ENCODE measurements around the gene ZNF195. TPM values are rescaled to one million over a fixed set of nuclear protein-coding genes. Genes with fewer than 3 reads are reported as not detected.
"Not testable (repeated sequence)": the region's sequence is repeated elsewhere in the genome, so short reads cannot be mapped to it uniquely, and the experiment has no call there.

The ZNF195 gene
- total RNA-seq, 2 experiments from 2014 or later, result 41.6 to 44.4 TPM

- H3K27me3 Mint-ChIP-seq, result peaks cover 16% of the 10 kb centered on the region
- H3K9me3 Mint-ChIP-seq; DNase-seq; ATAC-seq (ENCODE audit: low read depth); H3K4me1 Mint-ChIP-seq; H3K36me3 Mint-ChIP-seq; H3K27ac Mint-ChIP-seq; POLR2A ChIA-PET; H3K4me3 Mint-ChIP-seq: not testable (repeated sequence)
These were observed 16.0 kb upstream of the ZNF195 start for GRCh38 chr11:3394956-3395355.

- DNase-seq; H3K9me3 Mint-ChIP-seq; POLR2A ChIA-PET; H3K27ac Mint-ChIP-seq; H3K4me1 Mint-ChIP-seq; H3K36me3 Mint-ChIP-seq; H3K4me3 Mint-ChIP-seq; ATAC-seq (ENCODE audit: low read depth): not testable (repeated sequence)
- H3K27me3 Mint-ChIP-seq, result peaks cover 16% of the 10 kb centered on the region
These were observed 14.5 kb upstream of the ZNF195 start for GRCh38 chr11:3393450-3393849.

DNA sequence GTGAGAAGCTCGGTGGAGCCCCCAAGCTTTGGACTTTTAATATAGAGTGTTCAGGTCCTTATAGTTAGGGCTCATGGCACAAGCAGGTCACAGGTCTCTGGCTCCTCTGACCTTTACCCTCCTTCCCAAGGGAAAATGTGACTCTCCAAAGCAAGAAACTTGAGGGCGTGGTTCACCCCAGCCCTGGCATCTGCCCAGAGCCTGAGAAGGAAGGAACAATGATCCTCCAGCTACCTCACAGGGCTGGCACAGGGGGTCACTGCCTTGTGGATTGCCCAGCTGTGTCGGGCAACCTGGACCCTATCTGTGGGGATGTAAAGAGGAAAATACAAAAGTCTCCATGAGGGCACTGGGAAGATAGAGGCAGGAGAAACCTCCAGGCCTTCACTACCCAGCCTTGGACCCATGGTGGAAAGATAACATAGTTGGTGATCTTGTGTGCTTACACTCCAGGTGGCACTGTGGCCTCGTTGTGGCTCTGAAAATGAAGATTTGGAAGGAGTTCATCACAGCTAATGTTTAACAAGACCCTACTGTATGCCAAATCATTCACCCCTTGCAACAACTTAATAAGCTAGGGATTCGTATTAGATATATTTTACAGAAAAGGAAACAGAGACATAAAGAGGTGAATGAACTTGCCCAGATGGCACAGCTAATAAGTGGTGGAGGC, 3.8 kb upstream of the ZNF195 start:
- DNase-seq (no peak), ATAC-seq (ENCODE audit: low read depth) (no peak)
- Mint-ChIP-seq H3K27ac (no peak overlapping the region), H3K36me3 (peaks cover 6% of the 10 kb centered on the region), H3K4me3 (no peak overlapping the region), H3K9me3 (peaks cover 8% of the 10 kb centered on the region), H3K27me3 (peaks cover 2% of the 10 kb centered on the region), H3K4me1 (peaks cover 7% of the 10 kb centered on the region)
- POLR2A ChIA-PET, result no interaction called here

DNA sequence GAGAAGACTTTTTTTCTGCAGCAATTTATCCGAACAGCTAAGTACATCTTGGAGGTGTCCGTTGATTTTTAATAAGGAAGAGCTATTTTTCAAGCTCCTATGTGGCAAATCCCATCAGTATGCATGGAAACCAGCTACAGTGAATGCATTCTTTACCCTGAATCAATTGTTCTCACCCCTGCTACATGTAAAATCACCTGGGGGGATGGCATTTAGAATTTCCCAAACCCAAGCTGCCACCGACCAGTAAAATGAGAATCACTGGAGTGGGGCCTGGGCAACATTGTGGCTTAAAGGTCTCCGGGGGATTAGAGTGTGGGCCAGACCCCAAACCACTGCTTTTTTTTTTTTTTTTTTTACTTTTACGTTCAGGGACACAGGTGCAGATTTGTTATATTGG, 2.8 kb upstream of the ZNF195 start:
- POLR2A ChIA-PET, result no interaction called here
- H3K27ac Mint-ChIP-seq, result no peak overlapping the region
- no peak overlapping the region for H3K4me3 Mint-ChIP-seq
- peaks cover 8% of the 10 kb centered on the region for H3K9me3 Mint-ChIP-seq
- DNase-seq (no peak), ATAC-seq (ENCODE audit: low read depth) (no peak)
- H3K4me1 Mint-ChIP-seq, result peaks cover 15% of the 10 kb centered on the region
- peaks cover 2% of the 10 kb centered on the region for H3K27me3 Mint-ChIP-seq
- peaks cover 16% of the 10 kb centered on the region for H3K36me3 Mint-ChIP-seq

- Mint-ChIP-seq H3K27ac (no peak overlapping the region), H3K36me3 (peaks cover 23% of the 10 kb centered on the region), H3K27me3 (no peaks in the 10 kb centered on the region), H3K4me3 (no peak overlapping the region), H3K4me1 (peaks cover 21% of the 10 kb centered on the region), H3K9me3 (peaks cover 6% of the 10 kb centered on the region)
- no peak for ATAC-seq (ENCODE audit: low read depth)
- DNase-seq, result no peak
- POLR2A ChIA-PET, result no interaction called here
These were observed 2.0 kb upstream of the ZNF195 start for GRCh38 chr11:3380706-3381545.

GRCh38 chr11:3375552-3375951, 3.4 kb downstream of the ZNF195 start:
- H3K4me3 Mint-ChIP-seq, result no peak overlapping the region
- ATAC-seq (ENCODE audit: low read depth), result no peak
- POLR2A ChIA-PET, result no interaction called here

DNA sequence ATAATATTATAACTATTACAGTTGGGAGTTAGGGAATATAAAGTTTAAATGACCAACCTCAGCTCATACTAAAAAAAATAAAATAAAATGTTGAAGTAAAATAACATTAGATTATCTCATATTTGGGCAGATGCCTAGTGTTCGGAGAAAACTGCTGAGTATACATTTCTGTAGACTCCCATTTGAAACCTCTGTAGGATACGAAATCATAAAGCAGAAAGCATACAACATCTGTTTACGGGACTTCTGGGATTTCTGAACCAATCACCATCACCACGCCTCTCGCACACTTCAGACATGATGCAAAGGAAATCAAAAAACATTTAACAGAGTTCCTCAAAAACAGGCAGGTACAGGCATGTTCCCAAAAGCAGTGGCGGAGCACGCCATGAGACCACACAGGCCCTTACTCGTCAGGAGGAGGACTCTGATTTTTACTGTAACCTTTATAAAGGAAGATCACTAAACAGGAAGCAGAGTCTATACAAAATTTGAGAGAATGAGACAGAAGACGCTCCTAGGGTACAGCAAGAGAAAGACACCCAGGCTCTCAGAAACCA, 8.6 kb downstream of the ZNF195 start:
- DNase-seq, result no peak
- peaks cover 6% of the 10 kb centered on the region for H3K4me1 Mint-ChIP-seq
- no peaks in the 10 kb centered on the region for H3K27me3 Mint-ChIP-seq
- H3K9me3 Mint-ChIP-seq, result peaks cover 39% of the 10 kb centered on the region
- POLR2A ChIA-PET, result no interaction called here
- no peak overlapping the region for H3K4me3 Mint-ChIP-seq
- no peak for ATAC-seq (ENCODE audit: low read depth)
- no peak overlapping the region for H3K27ac Mint-ChIP-seq
- peaks cover 90% of the 10 kb centered on the region for H3K36me3 Mint-ChIP-seq

More at GRCh38 chr11:3375552-3375951, 3.4 kb downstream of the ZNF195 start:
- peaks cover 31% of the 10 kb centered on the region for H3K4me1 Mint-ChIP-seq
- no peak for DNase-seq
- no peak overlapping the region for H3K27ac Mint-ChIP-seq
- peaks cover 29% of the 10 kb centered on the region for H3K9me3 Mint-ChIP-seq
- peaks cover 76% of the 10 kb centered on the region for H3K36me3 Mint-ChIP-seq
- no peaks in the 10 kb centered on the region for H3K27me3 Mint-ChIP-seq

DNA sequence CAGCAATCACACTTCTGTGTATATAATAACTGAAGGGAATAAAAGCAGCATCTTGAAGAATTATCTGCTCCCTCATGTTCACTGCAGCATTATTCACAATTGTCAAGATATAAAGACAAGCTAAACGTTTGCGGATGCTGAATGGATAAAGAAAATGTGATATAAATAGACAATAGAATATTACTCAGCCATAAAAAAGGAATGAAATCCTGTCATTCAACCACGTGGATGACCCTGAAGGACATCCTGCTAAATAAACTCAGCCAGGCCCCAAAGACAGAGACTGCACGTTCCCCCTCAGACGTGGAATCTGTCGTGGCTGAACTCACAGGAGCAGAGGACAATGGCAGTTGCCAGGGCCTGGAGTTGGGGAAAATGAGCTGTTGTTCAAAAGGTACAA, 9.6 kb downstream of the ZNF195 start:
- ATAC-seq (ENCODE audit: low read depth), result no peak
- H3K27me3 Mint-ChIP-seq, result no peaks in the 10 kb centered on the region
- no peak overlapping the region for H3K4me3 Mint-ChIP-seq
- peaks cover 90% of the 10 kb centered on the region for H3K36me3 Mint-ChIP-seq
- no peak overlapping the region for H3K27ac Mint-ChIP-seq
- peaks cover 42% of the 10 kb centered on the region for H3K9me3 Mint-ChIP-seq
- POLR2A ChIA-PET, result no interaction called here
- H3K4me1 Mint-ChIP-seq, result peaks cover 5% of the 10 kb centered on the region
- no peak for DNase-seq

GRCh38 chr11:3368199-3368598, 10.7 kb downstream of the ZNF195 start:
- peaks cover 43% of the 10 kb centered on the region for H3K9me3 Mint-ChIP-seq
- no peak for ATAC-seq (ENCODE audit: low read depth)

GRCh38 chr11:3367221-3367620, 11.7 kb downstream of the ZNF195 start:
- Mint-ChIP-seq H3K36me3 (peaks cover 90% of the 10 kb centered on the region), H3K27me3 (no peaks in the 10 kb centered on the region), H3K9me3 (peaks cover 46% of the 10 kb centered on the region), H3K27ac (no peak overlapping the region), H3K4me3 (no peak overlapping the region), H3K4me1 (peaks cover 2% of the 10 kb centered on the region)
- ATAC-seq (ENCODE audit: low read depth) (no peak), DNase-seq (no peak)
- POLR2A ChIA-PET, result no interaction called here

More at GRCh38 chr11:3368199-3368598, 10.7 kb downstream of the ZNF195 start:
- H3K27me3 Mint-ChIP-seq, result no peaks in the 10 kb centered on the region
- peaks cover 2% of the 10 kb centered on the region for H3K4me1 Mint-ChIP-seq
- POLR2A ChIA-PET, result no interaction called here
- H3K4me3 Mint-ChIP-seq, result no peak overlapping the region
- peaks cover 90% of the 10 kb centered on the region for H3K36me3 Mint-ChIP-seq
- no peak for DNase-seq
- no peak overlapping the region for H3K27ac Mint-ChIP-seq

- Mint-ChIP-seq H3K27me3 (no peaks in the 10 kb centered on the region), H3K27ac (no peak overlapping the region), H3K4me1 (no peaks in the 10 kb centered on the region), H3K36me3 (peaks cover 80% of the 10 kb centered on the region), H3K4me3 (no peak overlapping the region), H3K9me3 (peaks cover 58% of the 10 kb centered on the region)
- POLR2A ChIA-PET, result interaction anchor here (0.7 kb wide), 1 partner anchor 13 kb away, joined by 4 read pairs; no protein-coding TSS in a partner anchor
- DNase-seq (no peak), ATAC-seq (ENCODE audit: low read depth) (no peak)
These were observed 19.7 kb downstream of the ZNF195 start for GRCh38 chr11:3359092-3359824.

DNA sequence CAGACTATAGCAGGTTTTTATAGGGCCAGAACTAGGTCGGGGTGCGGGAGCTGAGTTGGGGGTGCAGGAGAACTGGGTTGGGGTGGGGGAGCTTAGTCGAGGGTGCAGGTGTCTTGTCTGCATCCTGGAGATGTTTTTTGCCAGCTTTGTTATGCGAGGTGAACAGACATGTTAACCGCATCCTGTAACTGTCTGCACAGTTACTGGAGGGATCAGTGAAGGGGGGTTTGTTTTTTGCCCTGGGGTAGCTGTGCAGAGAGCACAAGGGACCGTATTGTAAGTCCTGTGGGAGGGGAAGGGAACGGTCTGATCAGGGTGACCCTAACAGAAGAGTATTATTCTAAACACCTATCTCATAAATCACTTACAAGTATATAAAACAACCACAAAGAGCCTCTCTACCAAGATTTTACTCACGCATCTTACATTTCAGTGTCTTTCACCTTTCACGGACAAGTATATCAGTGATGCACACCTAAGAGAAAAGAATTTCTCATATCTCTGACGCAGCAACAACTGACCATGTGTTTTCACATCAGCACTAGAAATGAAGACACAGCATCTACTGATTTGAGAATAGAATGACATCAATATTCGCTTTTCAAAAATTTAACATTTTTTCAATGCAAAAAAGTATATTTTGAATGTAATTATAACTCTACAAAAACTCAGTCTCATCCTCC, 20.8 kb downstream of the ZNF195 start:
- no peak for DNase-seq
- no peaks in the 10 kb centered on the region for H3K27me3 Mint-ChIP-seq
- no peak overlapping the region for H3K4me3 Mint-ChIP-seq
- H3K36me3 Mint-ChIP-seq, result peaks cover 69% of the 10 kb centered on the region
- H3K9me3 Mint-ChIP-seq, result peaks cover 50% of the 10 kb centered on the region
- no peak for ATAC-seq (ENCODE audit: low read depth)
- H3K4me1 Mint-ChIP-seq, result no peaks in the 10 kb centered on the region
- POLR2A ChIA-PET, result interaction anchor here (0.7 kb wide), 1 partner anchor 14 kb away, joined by 4 read pairs; no protein-coding TSS in a partner anchor
- H3K27ac Mint-ChIP-seq, result no peak overlapping the region

DNA sequence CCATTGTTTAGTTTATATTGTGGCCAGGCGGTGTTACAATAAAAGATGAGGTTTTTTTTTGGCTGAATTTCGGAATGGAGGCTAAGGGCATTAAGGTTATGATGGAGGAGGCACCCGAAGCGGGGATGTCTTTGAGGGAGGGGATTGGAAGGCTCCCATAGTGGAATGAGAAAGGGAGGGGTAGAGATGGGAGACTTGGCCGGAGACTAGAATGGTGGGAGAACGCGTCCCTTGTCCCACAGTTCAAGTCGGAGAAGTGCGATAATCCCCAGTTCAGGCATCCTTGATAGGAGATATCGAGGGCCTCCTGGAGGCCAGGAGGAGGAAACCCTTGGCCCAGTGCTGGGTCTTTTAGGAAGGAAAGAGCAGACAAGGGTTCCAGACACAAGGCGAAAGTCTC, 21.6 kb downstream of the ZNF195 start:
- DNase-seq (no peak), ATAC-seq (ENCODE audit: low read depth) (no peak)
- Mint-ChIP-seq H3K9me3 (peaks cover 44% of the 10 kb centered on the region), H3K4me1 (no peaks in the 10 kb centered on the region), H3K27me3 (no peaks in the 10 kb centered on the region), H3K36me3 (peaks cover 61% of the 10 kb centered on the region), H3K4me3 (no peak overlapping the region), H3K27ac (no peak overlapping the region)
- POLR2A ChIA-PET, result no interaction called here
